Brain microvascular endothelial cell (primary cell): ENCODE measurements around the gene TOMM70.

Experiments used
- DNase-seq: peaks from one replicate; pipeline ENCODE4 v3.0.0-alpha.2; 2020
- H3K27ac ChIP-seq: fragments of 250-450 bp; sonication (Bioruptor Pico); 2 replicates; pipeline ENCODE4 v1.5.1; 2020; ENCODE audit warnings: mild to moderate bottlenecking, moderate library complexity
- H3K27me3 ChIP-seq: fragments of 250-450 bp; sonication (Bioruptor Pico); replicated peaks from 2 replicates; pipeline ENCODE4 v1.5.1; 2020; ENCODE audit warnings: mild to moderate bottlenecking
- H3K36me3 ChIP-seq: fragments of 250-450 bp; sonication (Bioruptor Pico); replicated peaks from 2 replicates; pipeline ENCODE4 v1.5.1; 2020; ENCODE audit warnings: mild to moderate bottlenecking
- H3K4me3 ChIP-seq: 2 replicates; pipeline ENCODE4 v1.5.1; 2011; ENCODE audit warnings: low read depth, mild to moderate bottlenecking, control low read depth, low read length, moderate library complexity
- in situ Hi-C: cut with HindIII; loops from 2 replicates; pipeline ENCODE4 v1.10.0; 2017; ENCODE audit warnings: low sequenced_read_pairs, low pct_ligation_motif_present
- TF ChIP-seq, protein P1 (sequence below): IDR thresholded peaks from 2 replicates; pipeline ENCODE4 v1.5.1; 2011; ENCODE audit warnings: low read depth, mild to moderate bottlenecking, moderate library complexity, low read length, control low read depth, inconsistent platforms; ENCODE audit errors: missing control alignments

TOMM70 gene

GRCh38 chr3:100319951-100320350 is 80.9 kb downstream of the TOMM70 start:
- Histone ChIP-seq H3K27me3 (no peaks in the 10 kb centered on the region), H3K27ac (no peak overlapping the region), H3K4me3 (no peak overlapping the region), H3K36me3 (peaks cover 6% of the 10 kb centered on the region)
- in situ Hi-C loops: no loop called here
- no peak for DNase-seq
- TF ChIP-seq, protein P1, sequence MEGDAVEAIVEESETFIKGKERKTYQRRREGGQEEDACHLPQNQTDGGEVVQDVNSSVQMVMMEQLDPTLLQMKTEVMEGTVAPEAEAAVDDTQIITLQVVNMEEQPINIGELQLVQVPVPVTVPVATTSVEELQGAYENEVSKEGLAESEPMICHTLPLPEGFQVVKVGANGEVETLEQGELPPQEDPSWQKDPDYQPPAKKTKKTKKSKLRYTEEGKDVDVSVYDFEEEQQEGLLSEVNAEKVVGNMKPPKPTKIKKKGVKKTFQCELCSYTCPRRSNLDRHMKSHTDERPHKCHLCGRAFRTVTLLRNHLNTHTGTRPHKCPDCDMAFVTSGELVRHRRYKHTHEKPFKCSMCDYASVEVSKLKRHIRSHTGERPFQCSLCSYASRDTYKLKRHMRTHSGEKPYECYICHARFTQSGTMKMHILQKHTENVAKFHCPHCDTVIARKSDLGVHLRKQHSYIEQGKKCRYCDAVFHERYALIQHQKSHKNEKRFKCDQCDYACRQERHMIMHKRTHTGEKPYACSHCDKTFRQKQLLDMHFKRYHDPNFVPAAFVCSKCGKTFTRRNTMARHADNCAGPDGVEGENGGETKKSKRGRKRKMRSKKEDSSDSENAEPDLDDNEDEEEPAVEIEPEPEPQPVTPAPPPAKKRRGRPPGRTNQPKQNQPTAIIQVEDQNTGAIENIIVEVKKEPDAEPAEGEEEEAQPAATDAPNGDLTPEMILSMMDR: no peak

- TF ChIP-seq, protein P1: no peak
- Histone ChIP-seq H3K4me3 (no peak overlapping the region), H3K36me3 (peaks cover 6% of the 10 kb centered on the region), H3K27ac (no peak overlapping the region), H3K27me3 (no peaks in the 10 kb centered on the region)
- no peak for DNase-seq
- in situ Hi-C loops: no loop called here
Observed at GRCh38 chr3:100317912-100318311, 83.0 kb downstream of the TOMM70 start.

DNA sequence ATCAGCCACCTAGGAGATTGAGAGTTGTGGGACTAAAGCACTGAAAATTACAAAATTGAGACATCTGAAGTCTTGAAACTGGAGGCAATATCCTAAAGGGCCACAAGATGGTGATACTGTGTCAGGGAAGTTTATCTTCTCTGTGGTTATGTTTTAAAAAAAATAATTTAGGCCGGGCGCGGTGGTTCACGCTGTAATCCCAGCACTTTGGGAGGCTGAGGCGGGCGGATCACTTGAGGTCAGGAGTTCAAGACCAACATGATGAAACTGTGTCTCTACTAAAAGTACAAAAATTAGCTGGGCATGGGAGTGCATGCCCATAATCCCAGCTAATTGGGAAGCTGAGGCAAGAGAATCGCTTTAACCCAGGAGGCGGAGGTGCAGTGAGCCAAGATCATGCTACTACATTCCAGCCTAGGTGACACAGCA is 84.2 kb downstream of the TOMM70 start:
- Histone ChIP-seq H3K27ac (no peak overlapping the region), H3K4me3 (no peak overlapping the region), H3K36me3 (peaks cover 6% of the 10 kb centered on the region), H3K27me3 (no peaks in the 10 kb centered on the region)
- in situ Hi-C loops: no loop called here
- TF ChIP-seq, protein P1: peak; percentile 67
- peak; percentile 64 for DNase-seq
